Measurements from ENCODE around the gene EME1. TPM values are rescaled to one million over a fixed set of nuclear protein-coding genes. Genes with fewer than 3 reads are reported as not detected.

EME1 gene
- total and polyA plus RNA-seq, 2 of the 8 experiments (the other 6 are each of a cell fraction or from before 2014, with no cell fraction given): 13.9 to 16.3 TPM

GRCh38 chr17:50397111-50397918, 24.3 kb downstream of the EME1 start, which contains the start of gene LRRC59 (continued):
- no peak for TF ChIP-seq CHD7 (IDR thresholded peaks at IDR 0.05; ENCODE audit: insufficient replicate concordance, low read length)
- TF ChIP-seq ASH2L (IDR thresholded peaks at IDR 0.05; ENCODE audit: low read length): peak; percentile 66
- no peak for TF ChIP-seq CBX8 (IDR thresholded peaks at IDR 0.05; ENCODE audit: borderline replicate concordance, low read depth, low read length)
- peak; percentile 97 to 100 (median 98) for TF ChIP-seq CTCF (IDR thresholded peaks at IDR 0.05; ENCODE audit: control extremely low read depth in 1 of 3, insufficient read depth in 1 of 3, low read depth in 1 of 3, low read length in 3 of 3)
- no peak for TF ChIP-seq USF2 (IDR thresholded peaks at IDR 0.05; ENCODE audit: low read length)

Data from H1 (cell line).